HG02610 (cell line): Measurements from ENCODE around the gene CERCAM.

ENCODE experiments used
- ATAC-seq: cut with Tn5 transposase; IDR thresholded peaks from one replicate; pipeline ENCODE4 v1.9.1; 2021; ENCODE audit warnings: mild to moderate bottlenecking, moderate library complexity; ENCODE audit not compliant: unreplicated experiment

Gene CERCAM

DNA sequence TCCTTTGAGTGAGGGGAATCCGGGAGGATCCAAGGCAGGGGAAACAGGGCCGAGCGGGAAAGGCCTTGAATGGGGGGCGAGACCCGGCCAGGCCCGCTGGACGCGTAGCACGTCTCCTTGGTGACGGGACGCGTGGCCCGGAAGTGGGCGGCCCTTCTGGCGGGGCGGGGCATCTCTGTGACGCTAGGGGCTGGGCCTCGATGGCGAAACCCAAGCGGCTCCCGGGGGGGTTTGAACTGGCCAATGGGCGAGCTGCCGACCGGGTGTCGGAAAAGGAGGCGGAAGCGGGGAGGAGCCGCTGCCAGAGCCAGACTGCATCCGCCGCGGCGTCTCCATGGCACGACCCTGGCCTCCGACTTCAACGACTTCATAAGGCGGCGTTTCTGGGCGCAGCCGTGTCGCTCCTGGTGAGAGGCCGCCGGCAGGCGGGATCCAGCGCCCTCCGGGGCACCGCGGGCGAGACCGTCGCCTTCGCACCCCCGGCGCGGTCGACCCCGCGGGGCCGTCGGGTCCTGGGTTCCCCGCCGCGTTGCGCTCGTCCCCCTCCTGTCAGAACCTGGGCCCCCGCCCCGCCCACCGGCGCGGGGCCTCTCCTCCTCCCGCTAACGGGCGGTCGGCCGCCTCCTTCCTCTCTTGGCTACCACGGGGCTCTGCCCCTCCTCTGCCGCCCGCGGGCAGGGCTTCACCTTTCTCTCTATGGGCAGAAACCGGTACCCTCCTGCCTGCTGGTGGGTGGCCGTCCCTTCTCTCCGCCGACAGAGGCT, 35.4 kb downstream of the CERCAM start, which contains the start of gene ODF2:
Gene ODF2, plus strand, starts transcription at position 158 of the 764 bp plus-strand sequence. Its CDS starts 86 bp downstream, at position 244.
- ATAC-seq, result peak; percentile 84

DNA sequence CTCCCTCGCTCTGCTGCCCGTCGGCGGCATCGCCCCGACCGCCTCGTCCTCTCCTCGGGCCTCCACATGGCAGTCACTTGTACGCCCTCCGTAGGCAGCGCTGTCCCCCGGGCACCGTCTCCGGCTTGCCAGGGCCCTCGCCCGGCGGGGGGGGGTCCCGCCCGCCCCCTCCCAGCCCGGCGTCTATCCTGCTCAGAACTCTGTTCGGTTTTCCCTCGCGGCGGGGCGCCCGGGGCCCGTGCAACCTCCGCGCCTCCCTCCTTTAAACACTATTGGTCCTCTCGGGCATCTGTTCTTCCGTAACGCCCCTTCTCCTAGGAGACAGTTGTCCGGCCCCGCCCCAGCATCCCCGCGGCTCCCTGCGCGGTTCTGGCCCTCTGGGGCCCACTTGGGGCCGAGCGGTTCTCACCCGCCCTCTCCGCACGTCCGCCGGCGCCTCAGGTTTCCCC, 36.0 kb downstream of the CERCAM start:
- ATAC-seq, result peak; percentile 54

DNA sequence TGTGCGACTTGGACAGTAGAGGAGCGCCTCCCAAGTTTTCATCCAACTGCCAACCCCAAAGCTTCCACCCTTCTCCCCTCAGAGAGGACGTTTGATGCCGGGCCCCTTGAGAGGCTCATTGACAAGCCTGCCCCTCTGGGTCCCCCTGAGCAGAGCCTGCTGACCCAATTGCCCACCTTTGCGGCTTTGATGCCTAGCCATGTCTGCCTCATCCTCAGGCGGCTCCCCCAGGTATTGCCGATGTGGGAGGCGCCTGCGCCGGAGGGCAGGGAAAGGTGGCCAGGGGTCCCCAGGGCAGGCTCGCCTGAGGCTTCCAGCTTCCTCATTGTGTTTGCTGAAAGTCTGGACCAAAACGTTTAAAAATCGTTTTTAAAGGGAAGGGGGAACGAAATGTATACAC, 36.5 kb downstream of the CERCAM start:
- ATAC-seq, result no peak

DNA sequence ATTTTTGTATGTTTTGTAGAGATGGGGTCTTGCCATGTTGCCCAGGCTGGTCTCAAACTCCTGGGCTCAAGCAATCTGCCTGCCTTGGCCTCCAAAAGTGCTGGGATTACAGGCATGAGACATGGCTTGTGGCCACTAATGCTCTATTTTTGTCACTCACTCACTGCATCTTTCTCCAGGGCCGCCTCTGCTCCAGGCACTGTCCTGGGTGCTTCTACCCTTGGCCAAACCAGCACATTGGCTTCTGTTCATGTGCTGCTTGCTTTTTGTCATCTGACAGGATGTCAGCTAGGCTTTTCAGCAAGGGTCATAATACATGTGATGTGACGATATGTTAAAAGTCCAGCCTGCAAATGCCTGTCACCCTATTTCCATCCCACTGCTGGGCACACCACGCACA, 38.4 kb downstream of the CERCAM start:
- ATAC-seq, result no peak

DNA sequence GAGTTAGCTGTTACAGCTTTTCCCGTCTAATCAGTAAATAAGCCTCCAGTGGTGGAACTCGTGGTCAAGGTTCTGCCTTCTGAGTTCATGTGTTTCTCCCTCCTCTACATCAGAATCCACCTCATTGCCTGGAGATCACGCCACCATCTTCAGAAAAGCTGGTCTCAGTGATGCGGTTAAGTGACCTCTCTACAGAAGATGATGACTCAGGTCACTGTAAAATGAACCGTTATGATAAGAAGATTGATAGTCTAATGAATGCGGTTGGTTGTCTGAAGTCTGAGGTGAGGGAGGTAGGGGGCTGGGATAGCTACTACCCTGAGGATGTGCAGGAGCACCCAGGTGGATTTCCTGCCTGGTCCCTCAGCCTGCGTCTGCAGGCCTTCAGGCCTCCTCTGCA, 48.4 kb downstream of the CERCAM start:
- ATAC-seq, result no peak

DNA sequence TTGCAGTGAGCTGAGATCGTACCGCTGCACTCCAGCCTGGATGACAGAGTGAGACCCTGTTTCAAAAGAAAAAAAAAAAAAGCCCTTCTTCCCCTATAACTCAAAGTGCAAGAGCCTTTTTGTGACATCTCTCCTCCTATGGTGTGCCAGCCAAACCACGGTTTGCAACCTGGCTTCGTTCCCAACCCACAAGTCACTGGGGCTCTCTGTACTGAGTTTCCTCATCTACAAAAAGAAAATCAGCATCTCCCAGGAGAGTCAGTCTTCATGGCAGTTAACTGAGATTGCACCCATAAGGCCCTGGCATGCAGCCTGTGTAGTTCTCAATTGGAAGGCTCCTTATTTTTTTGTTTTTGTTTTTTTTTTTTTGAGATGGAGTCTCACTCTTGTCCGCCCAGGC, 49.9 kb downstream of the CERCAM start:
- no peak for ATAC-seq

DNA sequence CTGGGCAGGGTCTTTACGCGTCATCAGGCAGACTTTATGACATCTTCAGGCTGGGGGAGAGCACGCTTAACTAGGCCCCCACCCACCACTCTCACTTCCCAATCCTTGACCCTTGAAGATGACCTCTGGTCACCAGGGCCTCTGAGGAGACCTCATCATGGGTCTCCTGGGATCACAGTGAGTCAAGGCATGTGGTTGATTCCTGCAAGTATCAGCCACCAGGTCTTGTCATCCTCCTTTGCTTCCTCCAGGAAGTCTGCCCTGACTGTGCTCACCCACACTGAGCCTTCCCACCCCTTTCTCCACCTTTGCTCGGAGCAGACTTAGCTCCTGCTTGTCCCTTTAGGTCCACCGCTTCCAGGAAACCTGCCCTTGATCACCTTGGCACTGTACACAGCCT, 52.4 kb downstream of the CERCAM start:
- ATAC-seq, result no peak

DNA sequence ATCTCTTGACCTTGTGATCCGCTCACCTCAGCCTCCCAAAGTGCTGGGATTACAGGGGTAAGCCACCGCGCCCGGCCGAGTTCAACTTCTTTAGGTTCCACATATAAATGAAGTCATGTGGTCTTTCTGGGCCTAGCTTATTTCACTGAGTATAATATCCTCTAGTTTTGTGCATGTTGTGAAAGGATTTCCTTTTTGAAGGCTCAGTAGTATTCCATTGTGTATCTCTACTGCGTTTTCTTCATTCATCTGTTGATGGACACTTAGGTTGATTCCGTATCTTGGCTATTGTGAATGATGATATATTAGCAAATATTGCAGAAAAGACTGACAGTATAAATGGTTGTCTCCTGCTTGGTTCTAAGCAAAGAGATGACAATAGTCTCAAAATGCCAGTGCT, 55.2 kb downstream of the CERCAM start:
- ATAC-seq, result no peak

DNA sequence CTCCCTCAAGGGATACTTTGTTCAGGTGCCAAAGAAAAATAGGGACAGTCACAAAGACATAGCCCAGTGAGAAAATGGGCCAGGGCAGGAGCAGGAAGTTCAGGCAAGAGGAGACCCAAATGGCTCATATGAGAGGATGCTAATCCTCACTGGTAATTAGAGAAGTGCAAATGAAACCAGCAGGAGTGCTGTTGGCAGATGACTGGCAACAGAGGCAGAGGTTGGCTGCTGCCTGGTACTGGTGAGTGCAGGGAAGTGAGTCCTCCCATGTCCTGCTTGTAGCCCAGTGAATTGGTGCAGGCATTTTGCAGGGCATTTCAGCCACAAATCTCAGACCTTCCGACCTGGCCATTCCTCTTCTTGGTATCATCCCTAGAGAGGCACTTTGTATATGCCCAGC, 58.6 kb downstream of the CERCAM start:
- ATAC-seq, result no peak

DNA sequence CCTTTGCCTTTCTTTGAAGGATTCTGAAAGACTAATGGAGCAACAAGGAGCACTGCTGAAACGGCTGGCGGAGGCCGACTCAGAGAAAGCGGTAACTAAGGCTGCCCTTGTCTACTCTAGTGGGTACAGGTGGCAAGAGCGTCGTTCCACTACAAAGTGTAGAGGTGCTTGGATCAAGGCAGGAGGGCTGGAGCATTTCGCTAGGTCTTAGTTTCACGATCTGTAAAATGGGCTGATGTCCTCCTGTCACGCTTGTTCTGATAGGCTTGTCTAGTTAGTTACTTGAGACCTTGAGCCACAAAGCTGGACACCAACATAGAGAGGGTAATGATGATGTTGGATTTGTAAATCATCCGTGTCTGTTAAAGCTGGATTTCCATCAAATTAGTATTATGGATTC, 60.9 kb downstream of the CERCAM start:
- ATAC-seq, result no peak

DNA sequence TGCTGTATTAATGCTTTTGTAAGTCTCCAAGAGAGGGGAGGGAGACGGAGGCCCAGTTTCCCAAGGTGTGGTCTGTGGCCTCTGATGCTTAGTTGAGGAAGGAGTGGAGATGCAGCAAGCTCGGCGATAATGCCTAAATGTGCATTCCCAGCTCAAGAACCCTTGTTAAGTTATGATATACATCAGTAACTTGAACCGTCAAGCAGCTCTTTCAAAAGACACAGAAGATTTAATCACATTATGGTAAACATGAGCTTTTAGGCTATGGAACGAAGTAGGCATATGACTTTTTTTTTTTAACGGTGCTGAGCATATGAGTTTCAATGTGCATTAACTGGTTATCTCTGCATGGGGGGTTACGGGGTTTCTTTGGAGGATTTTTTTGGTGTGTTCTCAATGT, 61.5 kb downstream of the CERCAM start:
- no peak for ATAC-seq

DNA sequence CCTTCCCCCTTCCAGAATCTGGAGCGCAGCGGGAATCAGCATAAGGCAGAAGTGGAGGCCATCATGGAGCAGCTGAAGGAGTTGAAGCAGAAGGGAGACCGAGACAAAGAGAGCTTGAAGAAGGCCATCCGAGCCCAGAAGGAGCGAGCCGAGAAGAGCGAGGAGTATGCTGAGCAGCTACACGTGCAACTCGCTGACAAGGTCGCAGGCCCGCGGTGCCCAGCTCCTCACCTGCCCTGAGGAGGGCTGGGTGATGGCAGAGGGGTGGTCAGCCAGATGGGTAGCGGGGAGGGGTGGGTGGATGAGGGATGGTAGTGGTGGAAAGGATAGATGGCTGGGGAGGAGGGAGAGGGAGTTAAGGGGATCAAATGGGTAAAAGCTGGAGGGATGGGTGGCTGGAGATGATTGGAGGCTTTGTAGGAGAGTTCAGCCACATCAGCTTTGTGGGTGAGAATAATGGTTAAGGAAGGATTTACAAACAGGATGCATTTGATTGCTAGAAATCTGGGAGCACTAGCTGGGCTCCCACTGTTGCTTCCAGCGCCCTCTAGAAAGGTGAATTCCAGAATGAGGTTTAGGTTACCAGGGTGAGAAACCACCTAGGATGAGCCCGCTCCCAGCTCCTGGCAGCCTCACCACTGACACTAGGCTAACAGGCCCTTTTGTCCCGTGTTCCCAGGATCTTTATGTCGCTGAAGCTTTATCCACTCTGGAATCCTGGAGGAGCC, 64.2 kb downstream of the CERCAM start:
- no peak for ATAC-seq

DNA sequence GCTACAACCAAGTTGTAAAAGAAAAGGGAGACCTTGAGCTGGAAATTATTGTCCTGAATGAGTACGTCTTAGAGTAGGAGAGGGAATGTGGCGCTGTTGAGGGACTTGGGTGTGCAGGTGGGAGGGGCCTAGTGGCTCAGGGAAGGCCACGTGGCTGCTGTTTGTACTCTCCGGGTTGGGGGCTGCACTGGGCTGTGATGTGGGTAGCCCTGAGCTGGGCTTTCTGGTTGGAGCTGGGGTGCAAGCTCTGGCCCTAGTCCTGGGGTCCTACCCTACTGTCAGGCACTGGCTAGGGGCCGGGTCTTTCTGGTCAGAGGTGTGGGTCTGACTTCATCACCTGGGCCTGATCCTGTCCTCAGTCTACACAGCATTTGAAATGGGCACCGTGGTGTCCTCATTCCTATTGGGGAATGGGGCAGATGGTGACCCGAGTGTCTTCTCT, 64.8 kb downstream of the CERCAM start:
- ATAC-seq, result no peak

DNA sequence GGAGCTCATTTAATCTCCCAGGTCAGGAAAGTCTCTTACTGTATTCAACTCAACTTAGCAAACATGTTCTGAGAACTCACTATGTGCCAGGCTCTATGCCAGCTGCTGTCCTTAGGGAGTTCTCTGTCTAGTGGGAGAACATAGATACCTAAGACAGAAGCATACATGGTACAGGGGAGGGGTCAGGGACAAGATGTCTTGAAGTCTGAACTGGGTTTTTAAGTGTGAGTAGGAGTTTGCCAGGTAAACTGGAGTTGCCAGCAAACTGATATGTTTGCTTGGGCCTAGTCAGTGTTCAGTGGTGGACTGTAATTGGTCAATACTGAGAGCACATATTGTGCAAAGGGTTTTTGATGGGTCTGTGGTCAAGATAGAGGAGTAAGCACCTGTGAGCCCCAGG, 65.5 kb downstream of the CERCAM start:
- no peak for ATAC-seq
